Omental fat pad (tissue), 4 donors: ENCODE results near the gene REEP2. TPM values are rescaled to one million over a fixed set of nuclear protein-coding genes. Genes with fewer than 3 reads are reported as not detected.

Source experiments
- ATAC-seq: fragments of 150-250 bp; one replicate; pipeline ENCODE4 v1.9.1; 2016; ENCODE audit warnings: mild to moderate bottlenecking, moderate library complexity; ENCODE audit not compliant: low FRiP score
- DNase-seq: peaks from one replicate; pipeline ENCODE4 v3.0.0-alpha.2; 2019; ENCODE audit warnings: low spot score
- CTCF ChIP-seq, 3 donors: fragments of 450-650 bp; IDR thresholded peaks; one replicate each; pipeline ENCODE4 v1.5.1; 2016 to 2017; ENCODE audit warnings: antibody characterized with exemption in 3 of 3, mild to moderate bottlenecking in 3 of 3, moderate library complexity in 2 of 3
- total RNA-seq, 4 donors: library from RNA; depleted of rRNA; stranded (reverse); fragments of >200 nt; gene quantifications; one replicate each; pipeline ENCODE4 v1.1.0, GENCODE V29; 2016

Gene REEP2
- total RNA-seq, 4 donors from 2014 or later, result 0.84 to 7.0 (median 2.0) TPM

- no peak for TF ChIP-seq CTCF (IDR thresholded peaks at IDR 0.05)
- ATAC-seq, result no peak
- no peak for DNase-seq
Observed at GRCh38 chr5:138418444-138418843, 20.4 kb upstream of the REEP2 start.

GRCh38 chr5:138425079-138425478 lies 13.8 kb upstream of the REEP2 start:
- ATAC-seq (no peak), DNase-seq (no peak)
- TF ChIP-seq CTCF (IDR thresholded peaks at IDR 0.05), result no peak

GRCh38 chr5:138435943-138436342 lies 2.9 kb upstream of the REEP2 start:
- DNase-seq (no peak), ATAC-seq (no peak)
- TF ChIP-seq CTCF (IDR thresholded peaks at IDR 0.05), result no peak

- DNase-seq (no peak), ATAC-seq (no peak)
- no peak for TF ChIP-seq CTCF (IDR thresholded peaks at IDR 0.05)
Observed at GRCh38 chr5:138438003-138438723, 694 bp upstream of the REEP2 start.

GRCh38 chr5:138439477-138440158 lies 761 bp downstream of the REEP2 start:
- ATAC-seq (no peak), DNase-seq (no peak)
- no peak for TF ChIP-seq CTCF (IDR thresholded peaks at IDR 0.05)

- ATAC-seq (no peak), DNase-seq (no peak)
- TF ChIP-seq CTCF (IDR thresholded peaks at IDR 0.05), result no peak
Observed at GRCh38 chr5:138440159-138441073, 1.6 kb downstream of the REEP2 start.
